HG03575 (cell line): Measurements from ENCODE around the gene TCERG1L.
"Not testable (repeated sequence)": the region's sequence is repeated elsewhere in the genome, so short reads cannot be mapped to it uniquely, and the experiment has no call there.

Source experiments
- ATAC-seq: cut with Tn5 transposase; IDR thresholded peaks from one replicate; pipeline ENCODE4 v1.9.1; 2021; ENCODE audit not compliant: unreplicated experiment, insufficient number of reproducible peaks, low FRiP score; ENCODE audit errors: extremely low read depth

The TCERG1L gene

DNA sequence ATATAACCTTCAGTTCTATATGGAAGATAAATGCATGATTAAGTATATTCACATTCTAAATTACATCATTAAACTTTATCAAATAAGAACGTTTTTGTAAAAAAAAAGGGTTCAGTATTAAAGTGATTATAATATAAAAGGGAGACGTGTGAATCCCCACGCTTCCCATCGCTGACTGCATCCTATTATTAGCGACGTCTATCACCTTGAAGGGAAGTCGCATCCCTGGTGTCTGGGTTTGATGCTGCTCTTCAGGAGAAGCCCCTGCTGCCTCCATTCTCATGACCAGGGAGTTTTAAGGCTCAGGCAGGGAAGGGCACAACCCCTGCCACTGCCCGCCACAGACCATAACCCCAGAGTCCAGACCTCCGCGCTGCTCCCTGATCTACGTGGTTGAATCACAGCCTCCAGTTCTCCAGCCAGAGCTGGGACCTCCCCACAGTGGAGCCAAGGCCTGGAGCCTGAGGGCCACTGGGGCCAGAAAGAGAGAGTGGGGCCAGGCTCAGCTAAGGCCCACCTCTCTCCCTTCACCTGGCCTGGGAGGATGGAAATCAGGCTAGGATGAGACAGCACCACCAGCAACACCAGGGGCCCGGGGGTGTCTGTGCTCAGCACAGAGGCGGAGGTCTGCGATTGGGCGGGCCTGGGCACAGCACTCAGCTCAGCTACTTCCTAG, 130.6 kb downstream of the TCERG1L start:
- ATAC-seq: no peak

- no peak for ATAC-seq
Measured at GRCh38 chr10:131180086-131180485, 131.4 kb downstream of the TCERG1L start.

- ATAC-seq: no peak
Measured at GRCh38 chr10:131179361-131179760, 132.2 kb downstream of the TCERG1L start.

GRCh38 chr10:131178521-131179331, 132.8 kb downstream of the TCERG1L start:
- ATAC-seq: no peak

DNA sequence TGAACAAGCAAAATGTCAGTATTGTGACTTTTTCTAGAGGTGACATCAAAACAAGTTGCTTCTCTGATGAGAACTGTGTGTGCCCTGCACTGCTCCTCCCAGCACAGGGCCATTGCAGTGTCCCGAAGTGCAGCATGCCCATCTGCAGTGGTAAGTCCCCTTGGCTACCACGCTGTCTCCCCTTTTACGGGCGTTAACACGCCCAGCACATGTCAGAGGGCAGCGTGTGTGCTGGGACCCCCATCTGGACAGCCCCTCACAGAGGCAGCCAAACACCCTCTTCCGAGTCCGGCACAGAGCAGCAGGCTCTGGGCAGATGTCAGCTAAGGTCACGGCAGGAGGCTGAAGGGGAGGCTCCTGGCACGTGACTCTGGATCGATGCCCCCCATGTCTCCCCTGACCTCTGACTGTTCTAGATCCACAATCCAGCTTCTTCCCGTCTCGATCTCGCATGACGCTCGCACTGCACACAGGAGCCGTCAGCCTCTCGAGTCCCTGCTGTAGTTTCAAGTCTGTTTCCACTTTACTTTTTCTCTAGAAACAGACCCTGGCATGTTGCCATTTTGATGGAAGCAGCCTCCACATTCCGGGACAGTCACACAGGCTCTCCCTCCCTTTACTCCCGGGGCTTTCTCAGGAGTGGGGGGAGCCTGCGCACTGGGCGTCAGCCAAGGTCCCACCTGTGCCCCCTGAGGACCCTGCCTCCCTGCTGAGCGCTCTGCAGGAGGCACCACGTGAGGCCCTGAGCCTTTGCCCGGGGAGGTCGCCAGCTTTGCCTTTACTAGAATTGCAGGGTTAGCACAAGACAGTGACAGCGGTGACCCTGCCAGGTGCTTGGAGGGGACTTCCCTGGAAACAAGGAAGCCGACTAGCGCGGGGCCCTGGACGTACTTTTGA, 133.8 kb downstream of the TCERG1L start:
- ATAC-seq: no peak

DNA sequence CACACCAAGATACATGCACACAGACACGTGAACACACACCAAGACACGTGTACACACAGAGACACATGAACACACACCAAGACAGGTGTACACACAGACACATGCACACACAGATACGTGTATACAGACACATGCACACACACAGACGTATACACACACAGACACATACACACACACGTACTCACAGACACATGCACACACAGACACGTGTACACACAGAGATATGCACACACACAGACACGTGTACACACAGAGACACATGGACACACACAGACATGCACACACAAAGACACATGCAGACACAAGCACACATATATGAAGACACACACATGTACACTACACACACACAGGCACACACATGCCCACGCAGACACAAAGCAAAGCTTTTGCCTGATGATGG, 134.6 kb downstream of the TCERG1L start:
- ATAC-seq: no peak

DNA sequence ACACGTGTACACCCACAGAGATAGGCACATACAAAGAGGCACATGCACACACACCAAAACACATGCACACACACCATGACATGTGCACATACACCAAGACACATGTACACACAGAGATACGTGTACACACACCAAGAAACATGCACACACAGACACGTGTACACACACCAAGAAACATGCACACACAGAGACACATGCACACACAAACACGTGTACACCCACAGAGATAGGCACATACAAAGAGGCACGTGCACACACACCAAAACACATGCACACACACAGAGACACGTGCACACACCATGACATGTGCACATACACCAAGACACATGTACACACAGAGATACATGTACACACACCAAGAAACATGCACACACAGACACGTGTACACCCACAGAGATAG, 135.2 kb downstream of the TCERG1L start:
- not testable (repeated sequence) for ATAC-seq

GRCh38 chr10:131175891-131176290, 135.6 kb downstream of the TCERG1L start:
- no peak for ATAC-seq

DNA sequence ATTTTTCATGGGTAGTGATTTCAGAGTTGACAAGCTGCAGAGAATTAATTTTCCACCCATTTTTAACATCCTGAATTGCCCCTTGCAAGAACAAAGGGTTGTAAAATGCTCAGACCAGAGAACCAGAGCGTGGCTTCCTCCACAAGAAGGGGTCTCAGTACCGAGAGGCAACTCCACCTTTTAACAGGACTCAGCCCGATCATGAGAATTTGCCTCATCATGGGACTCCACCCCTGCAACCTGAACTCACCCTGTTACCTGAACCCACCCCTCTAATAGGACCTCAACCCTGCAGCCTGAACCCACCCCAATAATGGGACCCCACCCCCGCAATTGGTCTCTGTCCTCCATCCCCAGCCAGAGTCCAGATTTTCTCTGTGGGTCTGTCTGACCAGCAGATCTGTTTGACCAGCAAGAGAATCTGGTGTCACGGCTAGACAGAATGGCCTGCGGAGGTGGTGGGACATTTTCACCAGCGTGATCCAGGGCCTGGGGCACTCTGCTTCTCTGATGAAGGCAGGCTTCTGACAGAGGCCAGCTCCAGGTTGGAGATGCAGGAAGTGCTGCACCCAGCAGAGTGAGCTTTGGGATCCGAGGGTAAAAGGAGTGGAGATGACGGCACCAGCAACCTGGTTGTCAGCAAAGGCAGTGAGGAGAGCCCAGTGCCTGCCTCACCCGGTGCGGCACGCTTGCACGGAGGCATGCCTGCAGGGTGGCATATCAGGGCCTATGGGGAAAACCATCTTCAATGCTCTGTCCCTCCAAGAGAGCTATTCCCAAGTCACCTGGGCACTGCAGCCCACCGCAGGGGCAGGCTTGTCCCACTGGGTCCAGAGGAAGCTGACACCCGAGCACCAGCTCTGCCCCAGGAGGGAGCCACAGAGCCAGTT, 136.6 kb downstream of the TCERG1L start:
- ATAC-seq: no peak

GRCh38 chr10:131174211-131174565, 137.3 kb downstream of the TCERG1L start:
- no peak for ATAC-seq

DNA sequence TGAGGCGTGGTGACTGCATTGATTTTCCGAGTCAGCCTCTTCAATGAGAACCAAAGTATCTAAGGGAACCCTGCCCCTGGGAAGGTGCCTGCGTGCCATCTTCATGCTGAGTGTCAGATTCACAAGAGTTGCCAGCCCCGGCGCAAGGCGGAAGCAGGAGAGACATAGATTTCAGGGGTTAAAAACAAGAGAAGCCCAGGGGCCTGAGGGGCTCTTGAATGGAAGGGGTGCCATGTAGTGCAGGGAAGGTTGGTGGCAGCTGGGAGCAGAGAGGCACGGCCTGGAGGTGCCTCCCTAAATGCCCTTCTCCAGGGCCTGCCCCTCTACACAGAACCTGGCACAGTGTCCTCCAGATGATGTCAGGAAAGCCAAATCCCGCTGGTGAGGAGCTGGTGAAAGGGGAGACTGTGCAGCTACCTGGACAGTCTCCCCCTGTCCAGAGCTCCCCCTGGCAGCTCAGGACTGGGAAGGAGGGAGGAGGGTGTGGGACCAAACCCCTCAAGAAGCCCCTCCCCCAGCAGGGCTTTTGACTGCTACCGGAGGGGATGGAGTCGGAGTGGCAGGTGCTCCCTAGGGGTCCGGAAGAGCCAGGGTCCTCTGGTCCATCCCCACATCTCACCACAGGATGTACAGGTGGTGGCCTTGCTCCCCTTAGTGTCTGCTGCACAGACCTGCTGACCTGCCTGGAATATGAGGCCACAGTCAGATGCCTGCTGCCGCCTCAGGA, 137.9 kb downstream of the TCERG1L start:
- no peak for ATAC-seq

- ATAC-seq: no peak
Measured at GRCh38 chr10:131172433-131172832, 139.1 kb downstream of the TCERG1L start.

- ATAC-seq: no peak
Measured at GRCh38 chr10:131169146-131169545, 142.4 kb downstream of the TCERG1L start.

GRCh38 chr10:131168238-131168875, 143.2 kb downstream of the TCERG1L start:
- no peak for ATAC-seq

DNA sequence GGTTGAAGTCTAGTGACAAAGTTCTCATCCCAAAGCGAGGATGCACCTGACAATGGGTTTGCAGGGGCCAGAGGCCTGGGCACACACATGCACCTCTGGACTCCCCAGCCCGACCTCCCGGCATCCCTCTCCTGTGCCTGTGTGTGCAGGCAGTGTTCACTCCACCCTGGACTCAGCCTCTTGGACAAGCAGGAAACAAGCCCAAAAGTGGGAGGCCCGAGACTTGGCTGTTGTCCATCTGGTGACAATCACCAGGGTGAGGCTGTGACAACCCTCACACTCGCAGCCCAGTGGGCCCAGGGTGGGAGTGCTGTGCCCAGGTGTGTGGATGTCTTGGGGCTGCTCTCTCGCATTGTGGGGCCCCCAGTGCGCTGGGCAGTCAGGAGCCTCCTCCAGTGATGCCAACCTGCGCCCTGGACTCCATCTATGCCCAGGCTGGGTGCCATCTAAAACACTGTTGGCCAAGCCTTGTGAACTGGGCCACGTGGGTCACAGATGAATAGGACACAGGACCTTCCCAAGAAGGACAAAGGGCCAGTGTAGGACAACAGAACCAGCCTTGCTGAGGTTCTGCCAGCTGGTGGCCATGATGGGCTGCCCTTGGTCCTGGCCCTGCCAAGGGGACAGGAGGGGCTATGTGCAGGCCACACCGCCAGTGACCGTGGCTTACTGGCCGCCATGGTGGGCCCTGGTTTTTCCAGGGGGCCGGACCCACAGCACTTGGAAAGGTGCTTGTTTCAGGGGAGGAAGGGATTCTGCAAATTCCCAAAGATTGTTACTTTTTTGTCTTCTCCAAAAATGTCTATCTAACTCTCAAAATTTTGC, 144.3 kb downstream of the TCERG1L start:
- ATAC-seq: no peak

DNA sequence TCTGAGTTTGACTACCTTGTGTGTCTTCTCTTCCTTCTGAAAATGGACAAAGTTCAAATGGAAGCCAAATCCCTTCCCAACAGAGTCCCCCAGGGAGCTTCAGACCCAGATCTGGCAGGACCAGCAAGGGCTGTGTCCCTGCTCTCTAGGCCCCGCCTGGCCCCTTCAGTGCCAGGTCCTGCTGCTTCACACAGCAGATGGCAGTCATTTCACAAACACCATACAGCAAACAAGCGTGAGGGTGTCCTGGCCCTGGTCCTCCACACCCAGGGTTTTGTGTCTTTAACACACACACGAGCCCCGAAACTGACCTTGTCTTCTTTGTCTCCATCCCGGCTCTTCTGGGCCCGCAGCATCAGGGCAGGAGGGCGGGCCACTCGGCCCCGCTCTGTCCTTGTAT, 145.0 kb downstream of the TCERG1L start:
- no peak for ATAC-seq

DNA sequence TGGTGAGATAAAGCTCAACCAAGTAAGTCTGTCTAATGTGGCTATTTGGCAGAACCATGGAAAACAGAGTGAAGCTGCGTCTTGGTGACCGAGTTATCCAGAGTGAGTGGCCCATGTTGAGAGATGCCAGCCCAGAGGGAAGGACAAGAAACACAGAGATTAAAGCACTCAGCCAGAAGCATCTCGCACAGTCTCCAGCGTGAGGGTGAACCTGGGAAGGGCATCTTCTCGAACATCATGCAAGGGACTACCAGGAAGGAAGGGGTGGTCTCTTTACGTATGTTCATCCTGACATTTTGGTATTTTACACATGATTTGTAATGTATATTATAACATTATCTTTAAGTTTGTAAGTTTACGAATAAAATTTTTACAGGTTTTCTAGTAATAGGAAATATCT, 146.4 kb downstream of the TCERG1L start:
- ATAC-seq: no peak
